NOMO-1 (cell line): ENCODE data around the gene SLC25A3.
A peak's percentile ranks its signal among the peaks of the same experiment; 100 is the strongest.

Source experiments
- DNase-seq, 2 experiments: peaks; one replicate each; lab custom pipeline; 2025; ENCODE audit not compliant: unreplicated experiment in 2 of 2; lab: John Stamatoyannopoulos, UW

SLC25A3 gene

GRCh38 chr12:98653866-98654493 lies 60.5 kb downstream of the SLC25A3 start:
- DNase-seq = peak; percentile 13 to 75
